GM18951 (cell line): ENCODE measurements around the gene BACH2.

ENCODE experiments used
- POLR2A ChIP-seq: IDR thresholded peaks from 4 replicates; pipeline ENCODE4 v1.6.1; 2011; ENCODE audit warnings: mild to moderate bottlenecking; ENCODE audit not compliant: insufficient read length, insufficient read depth; ENCODE audit errors: extremely low read depth
- in situ Hi-C: fragments of 300-500 bp; cut with MboI; formaldehyde crosslinking; loops from one replicate; pipeline ENCODE4 v1.12.0; 2022; ENCODE audit warnings: low sequenced_read_pairs, mixed read lengths, inconsistent platforms; ENCODE audit not compliant: unreplicated experiment

BACH2 gene

GRCh38 chr6:90193359-90193758 is 103.3 kb downstream of the BACH2 start:
- in situ Hi-C loops = no loop called here
- no peak for TF ChIP-seq POLR2A

GRCh38 chr6:90192857-90193256 is 103.8 kb downstream of the BACH2 start:
- no peak for TF ChIP-seq POLR2A

GRCh38 chr6:90190752-90191395 is 105.8 kb downstream of the BACH2 start:
- no peak for TF ChIP-seq POLR2A
- in situ Hi-C loops = no loop called here

More at GRCh38 chr6:90192857-90193256, 103.8 kb downstream of the BACH2 start:
- in situ Hi-C loops = no loop called here

- in situ Hi-C loops = no loop called here
- TF ChIP-seq POLR2A = no peak
Observed at GRCh38 chr6:90190131-90190530, 106.5 kb downstream of the BACH2 start.

GRCh38 chr6:90187437-90188121 is 109.1 kb downstream of the BACH2 start:
- in situ Hi-C loops = no loop called here
- TF ChIP-seq POLR2A = no peak

GRCh38 chr6:90186637-90187371 is 109.8 kb downstream of the BACH2 start:
- in situ Hi-C loops = no loop called here
- TF ChIP-seq POLR2A = no peak

GRCh38 chr6:90186026-90186425 is 110.6 kb downstream of the BACH2 start:
- in situ Hi-C loops = no loop called here
- no peak for TF ChIP-seq POLR2A

- no peak for TF ChIP-seq POLR2A
- in situ Hi-C loops = no loop called here
Observed at GRCh38 chr6:90184334-90185298, 112.0 kb downstream of the BACH2 start.

GRCh38 chr6:90183587-90184333 is 112.9 kb downstream of the BACH2 start:
- in situ Hi-C loops = no loop called here
- TF ChIP-seq POLR2A = no peak

- in situ Hi-C loops = no loop called here
- TF ChIP-seq POLR2A = no peak
Observed at GRCh38 chr6:90180526-90180925, 116.1 kb downstream of the BACH2 start.

GRCh38 chr6:90179190-90180169 is 117.2 kb downstream of the BACH2 start:
- no peak for TF ChIP-seq POLR2A
- in situ Hi-C loops = no loop called here
